ENCODE measurements around the gene MAPK8. TPM values are rescaled to one million over a fixed set of nuclear protein-coding genes. Genes with fewer than 3 reads are reported as not detected.

MAPK8 gene
- total RNA-seq, 1 experiment from 2014 or later, result 52.9 TPM

DNA sequence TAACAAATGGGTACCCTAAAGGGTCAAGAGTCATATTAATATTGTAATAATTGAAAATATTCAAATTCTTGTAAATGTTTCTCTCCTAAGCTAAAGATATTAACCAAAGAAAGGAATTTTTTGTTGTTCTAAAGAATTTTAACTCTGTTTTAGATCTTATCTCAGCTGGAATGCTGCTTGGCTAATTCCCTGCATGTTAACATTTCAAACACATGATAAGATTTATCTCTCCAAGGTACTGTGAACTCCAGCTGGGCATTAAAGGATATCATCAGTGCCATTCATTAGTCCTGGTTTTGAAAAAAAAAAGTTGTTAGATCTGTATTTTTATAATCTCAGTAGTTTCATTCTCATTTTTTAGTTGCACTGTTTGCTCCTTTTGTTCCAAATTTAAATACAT is 76.9 kb downstream of the MAPK8 start:
- H3K36me3 Mint-ChIP-seq (ENCODE audit: insufficient read depth, unreplicated experiment), result peaks cover 10% of the 10 kb centered on the region
- intact Hi-C loops (cut with micrococcal nuclease), result no loop called here
- no peak overlapping the region for H3K4me3 Mint-ChIP-seq (ENCODE audit: unreplicated experiment)
- ChIA-PET CTCF (interaction anchor here (0.9 to 2.0 kb wide), 7 partner anchors 14 to 1385 kb away, joined by 3 to 6 read pairs (median 4); no protein-coding TSS in a partner anchor), POLR2A (interaction anchor here (0.9 to 1.2 kb wide), 3 partner anchors 8 to 20 kb away, joined by 3 read pairs; no protein-coding TSS in a partner anchor)
- H3K27ac Mint-ChIP-seq (ENCODE audit: low read depth, unreplicated experiment), result no peak overlapping the region
- no peaks in the 10 kb centered on the region for H3K9me3 Mint-ChIP-seq (ENCODE audit: unreplicated experiment)
- TF ChIP-seq, protein P1, sequence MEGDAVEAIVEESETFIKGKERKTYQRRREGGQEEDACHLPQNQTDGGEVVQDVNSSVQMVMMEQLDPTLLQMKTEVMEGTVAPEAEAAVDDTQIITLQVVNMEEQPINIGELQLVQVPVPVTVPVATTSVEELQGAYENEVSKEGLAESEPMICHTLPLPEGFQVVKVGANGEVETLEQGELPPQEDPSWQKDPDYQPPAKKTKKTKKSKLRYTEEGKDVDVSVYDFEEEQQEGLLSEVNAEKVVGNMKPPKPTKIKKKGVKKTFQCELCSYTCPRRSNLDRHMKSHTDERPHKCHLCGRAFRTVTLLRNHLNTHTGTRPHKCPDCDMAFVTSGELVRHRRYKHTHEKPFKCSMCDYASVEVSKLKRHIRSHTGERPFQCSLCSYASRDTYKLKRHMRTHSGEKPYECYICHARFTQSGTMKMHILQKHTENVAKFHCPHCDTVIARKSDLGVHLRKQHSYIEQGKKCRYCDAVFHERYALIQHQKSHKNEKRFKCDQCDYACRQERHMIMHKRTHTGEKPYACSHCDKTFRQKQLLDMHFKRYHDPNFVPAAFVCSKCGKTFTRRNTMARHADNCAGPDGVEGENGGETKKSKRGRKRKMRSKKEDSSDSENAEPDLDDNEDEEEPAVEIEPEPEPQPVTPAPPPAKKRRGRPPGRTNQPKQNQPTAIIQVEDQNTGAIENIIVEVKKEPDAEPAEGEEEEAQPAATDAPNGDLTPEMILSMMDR (IDR thresholded peaks at IDR 0.05; ENCODE audit: unreplicated experiment), result no peak
- DNase-seq (ENCODE audit: unreplicated experiment), result no peak
- peaks cover 7% of the 10 kb centered on the region for H3K4me1 Mint-ChIP-seq (ENCODE audit: insufficient read depth, unreplicated experiment)
- H3K27me3 Mint-ChIP-seq (ENCODE audit: insufficient read depth, unreplicated experiment), result no peaks in the 10 kb centered on the region
- no TSS peak for BruUV-seq (replicated peaks)

DNA sequence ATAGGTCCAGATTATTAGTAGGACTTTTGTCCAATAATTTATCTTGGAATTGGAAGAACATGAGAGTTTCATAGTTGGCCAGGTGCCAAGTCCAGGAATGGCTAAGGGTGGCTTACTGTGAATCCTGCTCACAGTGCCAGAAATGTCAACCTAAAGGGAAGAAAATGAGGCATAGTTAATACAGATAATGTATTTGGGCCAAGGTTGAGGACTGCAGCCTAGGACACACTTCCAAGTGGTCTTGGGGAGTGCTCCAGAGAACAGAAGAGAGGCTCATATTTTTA is 78.2 kb downstream of the MAPK8 start:
- no TSS peak for BruUV-seq (replicated peaks)
- peaks cover 11% of the 10 kb centered on the region for H3K4me1 Mint-ChIP-seq (ENCODE audit: insufficient read depth, unreplicated experiment)
- H3K27me3 Mint-ChIP-seq (ENCODE audit: insufficient read depth, unreplicated experiment), result no peaks in the 10 kb centered on the region

DNA sequence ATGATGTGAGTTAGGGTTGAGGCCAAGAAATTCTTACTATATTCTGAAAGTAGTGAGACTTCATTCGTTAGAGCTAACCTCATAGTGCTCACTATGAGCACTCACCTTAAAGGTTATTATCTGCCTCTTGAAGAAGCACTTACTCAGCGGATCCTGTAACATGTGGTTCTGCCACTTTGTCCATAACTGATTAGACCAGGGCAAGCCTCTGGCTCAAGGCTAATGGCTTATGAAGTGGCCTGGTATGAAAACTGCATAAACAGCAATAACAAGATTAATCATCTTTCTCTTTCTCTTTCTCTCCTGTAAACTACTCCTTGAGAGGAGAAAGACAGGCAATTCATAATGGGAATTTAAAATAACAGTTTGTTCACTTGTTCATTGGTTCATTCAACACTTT is 82.8 kb downstream of the MAPK8 start:
- no TSS peak for BruUV-seq (replicated peaks)
- H3K27ac Mint-ChIP-seq (ENCODE audit: low read depth, unreplicated experiment), result no peak overlapping the region
- intact Hi-C loops (cut with micrococcal nuclease), result no loop called here

More for the DNA sequence above, 78.2 kb downstream of the MAPK8 start:
- ChIA-PET POLR2A (interaction anchor here (1.0 to 1.1 kb wide), 2 partner anchors 8 to 794 kb away, joined by 3 read pairs; no protein-coding TSS in a partner anchor), CTCF (interaction anchor here (1.4 kb wide), 1 partner anchor 21 kb away, joined by 7 read pairs; no protein-coding TSS in a partner anchor)
- Mint-ChIP-seq H3K27ac (ENCODE audit: low read depth, unreplicated experiment) (no peak overlapping the region), H3K36me3 (ENCODE audit: insufficient read depth, unreplicated experiment) (peaks cover 10% of the 10 kb centered on the region), H3K9me3 (ENCODE audit: unreplicated experiment) (no peaks in the 10 kb centered on the region), H3K4me3 (ENCODE audit: unreplicated experiment) (no peak overlapping the region)
- intact Hi-C loops (cut with micrococcal nuclease), result no loop called here
- TF ChIP-seq, protein P1 (IDR thresholded peaks at IDR 0.05; ENCODE audit: unreplicated experiment), result no peak
- DNase-seq (ENCODE audit: unreplicated experiment), result no peak

DNA sequence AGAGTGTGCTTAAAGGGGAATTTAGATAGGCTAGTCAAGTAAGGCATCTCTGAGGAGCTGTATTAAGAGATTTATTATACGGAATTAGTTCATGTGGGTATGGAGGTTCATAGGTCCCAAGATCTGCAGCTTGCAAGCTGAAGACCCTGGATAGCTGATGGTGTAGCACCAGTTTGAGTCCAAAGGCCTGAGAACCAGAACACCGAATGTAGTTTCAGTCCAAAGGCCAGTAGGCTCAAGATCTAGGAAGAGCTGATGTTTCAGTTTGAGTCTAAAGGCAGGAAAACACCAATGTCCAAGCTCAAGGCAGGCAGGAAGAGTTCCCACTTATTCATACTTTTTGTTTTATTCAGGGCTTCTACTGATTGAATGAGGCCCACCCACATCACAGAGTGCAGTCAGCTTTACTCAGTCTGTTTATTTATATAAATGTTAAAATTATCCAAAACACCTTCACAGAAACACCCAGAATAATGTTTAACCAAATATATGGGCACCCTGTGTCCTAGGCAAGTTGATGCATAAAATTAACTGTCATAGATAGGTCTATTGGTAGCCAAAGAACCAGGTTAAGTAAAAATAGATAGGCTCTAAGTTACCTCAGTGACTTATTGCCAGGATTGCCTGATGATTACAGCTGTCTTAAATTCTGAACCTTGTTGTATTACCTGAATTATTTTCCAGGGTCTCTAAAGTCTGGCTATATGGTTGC is 83.5 kb downstream of the MAPK8 start:
- CTCF ChIA-PET, result interaction anchor here (0.6 to 1.3 kb wide), 3 partner anchors 10 to 80 kb away, joined by 3 to 5 read pairs (median 3); no protein-coding TSS in a partner anchor
- Mint-ChIP-seq H3K4me3 (ENCODE audit: unreplicated experiment) (no peak overlapping the region), H3K27ac (ENCODE audit: low read depth, unreplicated experiment) (no peak overlapping the region), H3K4me1 (ENCODE audit: insufficient read depth, unreplicated experiment) (peaks cover 20% of the 10 kb centered on the region), H3K36me3 (ENCODE audit: insufficient read depth, unreplicated experiment) (no peaks in the 10 kb centered on the region), H3K27me3 (ENCODE audit: insufficient read depth, unreplicated experiment) (no peaks in the 10 kb centered on the region), H3K9me3 (ENCODE audit: unreplicated experiment) (no peaks in the 10 kb centered on the region)
- no TSS peak for BruUV-seq (replicated peaks)
- intact Hi-C loops (cut with micrococcal nuclease), result no loop called here
- POLR2A ChIA-PET, result interaction anchor here (0.6 to 2.8 kb wide), 4 partner anchors 9 to 28 kb away, joined by 3 to 9 read pairs (median 3); no protein-coding TSS in a partner anchor
- TF ChIP-seq, protein P1 (IDR thresholded peaks at IDR 0.05; ENCODE audit: unreplicated experiment), result no peak
- DNase-seq (ENCODE audit: unreplicated experiment), result no peak

More for the DNA sequence above, 82.8 kb downstream of the MAPK8 start:
- TF ChIP-seq, protein P1 (IDR thresholded peaks at IDR 0.05; ENCODE audit: unreplicated experiment), result no peak
- no peak for DNase-seq (ENCODE audit: unreplicated experiment)
- Mint-ChIP-seq H3K4me1 (ENCODE audit: insufficient read depth, unreplicated experiment) (peaks cover 20% of the 10 kb centered on the region), H3K9me3 (ENCODE audit: unreplicated experiment) (no peaks in the 10 kb centered on the region), H3K27me3 (ENCODE audit: insufficient read depth, unreplicated experiment) (no peaks in the 10 kb centered on the region), H3K4me3 (ENCODE audit: unreplicated experiment) (no peak overlapping the region), H3K36me3 (ENCODE audit: insufficient read depth, unreplicated experiment) (peaks cover 5% of the 10 kb centered on the region)
- ChIA-PET POLR2A (interaction anchor here (1.2 to 1.5 kb wide), 2 partner anchors 25 to 28 kb away, joined by 3 read pairs; no protein-coding TSS in a partner anchor), CTCF (interaction anchor here (1.3 kb wide), 1 partner anchor 10 kb away, joined by 5 read pairs; no protein-coding TSS in a partner anchor)

Data from MCF 10A (cell line).